Esophagus squamous epithelium (tissue), 4 donors: Measurements from ENCODE around the gene DAAM1.

ENCODE experiments used
- CTCF ChIP-seq, 6 experiments: fragments of 450-650 bp in 4 of 6; fragments of 200-600 bp in 2 of 6; sonication (generic) in 2 of 6; IDR thresholded peaks; one replicate each; pipeline ENCODE4 v1.5.1; 2016 to 2019; ENCODE audit warnings: antibody characterized with exemption in 6 of 6, mild to moderate bottlenecking in 4 of 6, moderate library complexity in 4 of 6
- POLR2A ChIP-seq, 4 donors: fragments of 450-650 bp; IDR thresholded peaks; one replicate each; pipeline ENCODE4 v1.6.1; 2017; ENCODE audit warnings: antibody characterized with exemption in 4 of 4, mild to moderate bottlenecking in 4 of 4, moderate library complexity in 3 of 4

DNA sequence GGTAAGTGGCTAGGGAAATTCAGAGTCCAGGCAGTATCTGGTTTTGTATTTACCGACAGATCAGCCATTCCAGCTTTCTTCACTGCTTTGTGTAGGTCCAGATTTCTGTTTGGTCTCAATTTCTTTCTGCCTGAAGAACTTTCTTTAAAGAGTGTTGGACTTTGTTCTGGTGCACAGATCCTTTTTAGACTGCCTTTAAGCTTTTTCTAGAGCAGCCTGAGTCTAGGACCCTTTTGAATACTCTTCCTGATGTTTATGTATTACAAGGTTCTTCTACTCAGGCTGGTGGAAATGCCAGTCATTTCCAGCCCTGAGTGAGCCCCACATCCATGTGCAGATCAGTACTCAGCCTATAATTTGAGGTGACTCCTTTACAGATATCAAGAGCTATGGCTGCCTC lies 54.7 kb downstream of the DAAM1 start:
- TF ChIP-seq POLR2A (IDR thresholded peaks at IDR 0.05) (no peak), CTCF (IDR thresholded peaks at IDR 0.05) (no peak)
